SH-SY5Y (cell line): ENCODE data around the gene ZNF521.

Experiments
- GATA2 ChIP-seq: IDR thresholded peaks from 2 replicates; pipeline ENCODE4 v1.6.1; 2011; ENCODE audit warnings: mild to moderate bottlenecking, low read depth, low read length
- GATA3 ChIP-seq: IDR thresholded peaks from 2 replicates; pipeline ENCODE4 v1.6.1; 2011; ENCODE audit warnings: low read depth, mild to moderate bottlenecking, low read length, moderate library complexity

The ZNF521 gene

GRCh38 chr18:25141886-25142285, 210.1 kb downstream of the ZNF521 start:
- TF ChIP-seq GATA2 (no peak), GATA3 (no peak)

DNA sequence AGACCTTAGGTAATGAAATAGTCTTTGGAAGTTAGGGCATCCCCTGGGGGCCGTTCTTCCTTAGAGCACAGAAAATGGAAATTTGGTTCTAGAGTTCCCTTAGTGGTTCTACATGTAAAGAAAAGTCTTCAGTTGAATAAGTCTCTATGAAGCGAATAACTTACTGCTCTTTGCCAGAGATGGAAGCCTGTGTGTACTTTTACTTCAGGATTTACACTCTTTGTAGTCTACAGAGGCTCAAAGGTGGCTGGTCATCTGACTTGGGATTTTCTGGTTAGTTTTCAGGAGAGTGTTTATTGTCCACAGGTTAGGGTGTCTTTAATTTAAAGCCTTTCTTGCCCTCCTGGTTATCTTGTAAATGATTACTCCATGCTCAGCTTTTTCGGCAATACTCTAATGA, 210.6 kb downstream of the ZNF521 start:
- TF ChIP-seq GATA3 (no peak), GATA2 (no peak)

GRCh38 chr18:25140962-25141308, 211.0 kb downstream of the ZNF521 start:
- TF ChIP-seq GATA3 (no peak), GATA2 (no peak)

DNA sequence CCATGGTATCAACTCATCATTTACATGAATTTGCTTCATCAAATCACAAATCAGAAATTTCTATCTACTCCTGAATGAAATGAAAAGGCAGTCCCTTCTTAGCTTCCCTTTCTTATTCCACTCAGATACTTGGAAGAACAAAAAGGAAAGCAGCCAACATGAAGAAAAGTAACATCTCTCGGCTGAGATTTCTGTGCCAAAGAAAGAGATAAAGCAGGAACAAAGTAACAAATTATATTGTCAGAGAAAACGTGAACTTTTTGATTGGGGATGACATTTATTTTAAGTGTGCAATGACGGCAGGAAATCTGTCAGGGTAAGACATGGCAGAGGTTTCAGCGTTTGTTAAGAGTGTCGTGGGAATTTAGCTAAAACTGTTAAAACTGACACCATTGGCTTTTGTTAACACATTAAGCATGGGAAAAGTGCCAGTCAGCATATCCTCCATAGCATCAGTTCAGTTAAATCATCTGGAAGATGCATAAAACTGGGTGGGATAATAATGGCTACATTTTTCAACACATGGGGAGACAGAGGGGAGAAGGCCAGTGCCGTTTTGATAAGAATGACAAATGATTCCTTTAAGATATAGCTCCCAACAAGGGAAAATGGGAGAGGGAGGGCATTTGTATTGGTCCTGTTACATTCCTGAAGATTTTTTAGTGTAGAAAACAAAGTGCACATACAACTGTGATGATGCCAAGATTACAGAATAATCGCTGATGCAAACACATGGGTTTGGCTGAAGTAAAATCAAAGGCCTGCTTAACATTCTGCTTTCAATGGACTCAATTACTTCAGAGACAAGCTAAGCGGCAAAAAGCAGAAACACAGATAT, 211.6 kb downstream of the ZNF521 start:
- TF ChIP-seq GATA2, result no peak
- TF ChIP-seq GATA3, result no peak

- TF ChIP-seq GATA2 (no peak), GATA3 (no peak)
Measured at GRCh38 chr18:25137197-25137472, 214.8 kb downstream of the ZNF521 start.

GRCh38 chr18:25136416-25137196, 215.4 kb downstream of the ZNF521 start:
- TF ChIP-seq GATA3, result no peak
- no peak for TF ChIP-seq GATA2

- no peak for TF ChIP-seq GATA2
Measured at GRCh38 chr18:25134861-25135260, 217.1 kb downstream of the ZNF521 start.

DNA sequence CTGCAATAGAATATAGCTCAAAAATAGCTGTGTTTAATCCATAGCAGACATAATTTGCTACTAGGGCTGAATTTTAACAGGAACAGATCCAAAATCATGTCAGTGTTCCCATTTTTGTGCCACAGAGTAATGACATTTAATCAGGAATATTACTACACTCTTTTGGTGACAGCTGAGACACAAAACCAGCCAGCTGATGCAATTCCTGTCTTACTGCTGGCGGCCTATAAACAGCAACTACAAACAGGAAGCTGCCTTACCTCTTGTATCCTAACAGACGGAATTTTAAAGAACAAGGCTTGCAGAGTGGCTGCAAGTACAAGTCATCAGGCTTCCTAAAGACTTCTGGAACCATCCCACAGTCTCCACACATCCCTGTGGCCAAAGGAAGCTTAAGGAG, 218.1 kb downstream of the ZNF521 start:
- no peak for TF ChIP-seq GATA3

DNA sequence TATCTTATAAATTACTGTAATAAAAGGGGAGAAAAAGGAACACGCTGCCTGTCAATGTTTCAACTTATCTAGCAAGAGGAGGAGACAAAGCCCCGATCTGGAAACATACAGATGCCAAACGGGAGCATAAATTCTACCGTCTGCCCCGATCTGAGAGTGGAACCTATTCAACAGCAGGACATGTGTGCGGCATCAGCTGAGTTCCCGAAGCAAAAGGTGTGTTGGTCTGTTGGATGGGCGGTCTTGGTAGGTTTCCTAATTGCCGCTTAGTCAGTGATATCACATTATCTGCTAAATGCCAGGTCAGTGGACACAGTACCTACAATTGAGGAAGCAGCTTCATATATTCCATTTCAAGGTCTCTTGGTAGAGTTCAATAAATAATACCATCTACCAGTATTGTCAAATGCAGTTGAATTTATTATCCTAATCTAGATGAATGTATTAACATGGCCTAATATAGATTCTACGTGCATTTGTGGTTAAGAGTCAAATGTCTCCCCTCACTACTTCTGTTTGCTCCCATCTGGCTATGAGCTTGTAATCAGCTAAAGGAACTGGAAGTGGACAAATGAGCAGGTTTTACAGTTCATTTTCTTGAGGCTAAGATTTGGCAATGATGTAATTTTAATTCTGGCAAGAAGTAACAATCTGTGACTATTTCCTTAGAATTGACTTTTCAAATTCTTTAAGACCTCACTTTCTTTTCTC, 219.0 kb downstream of the ZNF521 start:
- TF ChIP-seq GATA3 (no peak), GATA2 (no peak)

- TF ChIP-seq GATA2, result no peak
- TF ChIP-seq GATA3, result no peak
Measured at GRCh38 chr18:25126751-25127150, 225.2 kb downstream of the ZNF521 start.

DNA sequence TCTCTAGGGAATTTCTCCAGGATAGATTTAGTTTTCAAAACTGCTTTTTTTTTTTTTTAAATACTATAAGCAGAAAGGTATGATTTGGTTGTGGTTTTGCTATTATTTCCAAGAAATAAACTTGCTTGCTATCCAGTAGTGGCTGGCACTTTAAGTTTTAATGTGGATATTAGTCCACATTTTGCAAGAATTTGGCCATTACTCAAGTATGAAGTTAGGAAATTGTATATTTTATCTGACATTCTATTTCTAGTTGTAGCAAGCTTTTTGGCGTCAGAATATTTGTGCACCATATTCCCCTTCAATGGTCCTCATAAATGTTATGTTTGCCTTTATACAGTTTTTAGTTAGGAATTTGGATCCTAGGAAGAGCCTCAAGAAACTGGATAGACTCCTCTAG, 226.3 kb downstream of the ZNF521 start:
- TF ChIP-seq GATA3 (no peak), GATA2 (no peak)

GRCh38 chr18:25123438-25124232, 228.3 kb downstream of the ZNF521 start:
- TF ChIP-seq GATA2, result no peak
- no peak for TF ChIP-seq GATA3

GRCh38 chr18:25121442-25121841, 230.5 kb downstream of the ZNF521 start:
- TF ChIP-seq GATA3 (no peak), GATA2 (no peak)

- no peak for TF ChIP-seq GATA2
- TF ChIP-seq GATA3, result no peak
Measured at GRCh38 chr18:25113566-25113965, 238.4 kb downstream of the ZNF521 start.
